HepG2 (cell line): ENCODE data around the gene LHFPL6. TPM values are rescaled to one million over a fixed set of nuclear protein-coding genes. Genes with fewer than 3 reads are reported as not detected.

Experiments
- ATAC-seq: fragments of 200-7000 bp; cut with Tn5 transposase; 3 replicates; pipeline ENCODE4 v1.9.1; 2020; ENCODE audit warnings: mild to moderate bottlenecking, moderate library complexity
- BruUV-seq: library from RNA; stranded (reverse); fragments of 400-500 nt; replicated peaks from 2 replicates; lab custom pipeline; 2021; lab: Mats Ljungman, UMichigan
- CTCF ChIA-PET: fragments of 300-600 bp; formaldehyde crosslinking; extraction: SDS; loops from one replicate; lab custom pipeline; 2021; ENCODE audit warnings: low total read pairs, inconsistent platforms, low intra/inter-chr PET ratio; lab: Yijun Ruan, JAX
- POLR2A ChIA-PET: fragments of 350-600 bp; sonication (Branson Sonifier 250); formaldehyde crosslinking; loops from one replicate; lab custom pipeline; 2020; ENCODE audit warnings: antibody characterized with exemption, inconsistent platforms; lab: Yijun Ruan, JAX
- DNase-seq: peaks from one replicate; pipeline ENCODE4 v3.0.0-alpha.2; 2015; ENCODE audit warnings: low spot score
- FAIRE-seq: peaks from 3 replicates; lab custom pipeline; 2011; peaks lifted over from hg19 to GRCh38; lab: Jason Lieb, UNC
- H2AFZ ChIP-seq: one replicate; pipeline ENCODE4 v1.6.1; 2011; ENCODE audit warnings: low read length, inconsistent platforms
- H3K27ac ChIP-seq: fragments of 300-600 bp; 3 replicates; pipeline ENCODE4 v1.8.0; 2011; ENCODE audit warnings: mixed run types, mild to moderate bottlenecking, mixed read lengths, low read length, inconsistent platforms; ENCODE audit not compliant: insufficient read depth; ENCODE audit errors: extremely low read length
- H3K27me3 ChIP-seq, 2 experiments: fragments of 200-600 bp in 1 of 2; 2 replicates in 1 of 2; 3 replicates in 1 of 2; pipeline versions ENCODE4 v1.6.0 to v1.8.0; 2011; ENCODE audit warnings: low read length in 2 of 2, mild to moderate bottlenecking in 2 of 2, moderate library complexity in 2 of 2, inconsistent platforms in 1 of 2; ENCODE audit not compliant: insufficient read depth in 2 of 2, control insufficient read depth in 1 of 2
- H3K36me3 ChIP-seq, 2 experiments: fragments of 200-600 bp in 1 of 2; replicated peaks in 1 of 2; 2 replicates in 1 of 2; 3 replicates in 1 of 2; pipeline versions ENCODE4 v1.5.1 to v1.8.0; 2011; ENCODE audit warnings: low read length in 2 of 2, inconsistent platforms in 1 of 2; ENCODE audit not compliant: insufficient read depth in 2 of 2, control insufficient read depth in 1 of 2
- H3K4me1 ChIP-seq: 2 replicates; pipeline ENCODE4 v1.5.1; 2012; ENCODE audit warnings: low read length, inconsistent platforms; ENCODE audit not compliant: insufficient read depth
- H3K4me2 ChIP-seq: 2 replicates; pipeline ENCODE4 v1.6.0; 2011; ENCODE audit warnings: low read depth, low read length, inconsistent platforms
- H3K4me3 ChIP-seq, 3 experiments: fragments of 200-600 bp in 1 of 3; sonication (generic), shearing (Covaris generic) in 1 of 3; replicated peaks in 1 of 3; 2 replicates each; pipeline ENCODE4 v1.5.1; 2011 to 2016; ENCODE audit warnings: low read length in 3 of 3, inconsistent platforms in 2 of 3, low read depth in 2 of 3, mild to moderate bottlenecking in 2 of 3, control low read depth in 1 of 3, mixed read lengths in 1 of 3; ENCODE audit not compliant: insufficient read depth in 1 of 3
- H3K79me2 ChIP-seq: one replicate; pipeline ENCODE4 v1.6.1; 2011; ENCODE audit warnings: low read length, inconsistent platforms; ENCODE audit not compliant: insufficient read depth
- H3K9ac ChIP-seq: 2 replicates; pipeline ENCODE4 v1.6.0; 2011; ENCODE audit warnings: mild to moderate bottlenecking, low read depth, low read length, inconsistent platforms; ENCODE audit not compliant: insufficient read depth
- H3K9me3 ChIP-seq: 2 replicates; pipeline ENCODE4 v1.5.1; 2012; ENCODE audit warnings: mild to moderate bottlenecking, low read length
- H4K20me1 ChIP-seq: 2 replicates; pipeline ENCODE4 v1.6.0; 2011; ENCODE audit warnings: inconsistent platforms, mild to moderate bottlenecking, low read length, moderate library complexity; ENCODE audit not compliant: insufficient read depth
- MAFF ChIP-seq: IDR thresholded peaks from 2 replicates; pipeline ENCODE4 v1.6.1; 2011; ENCODE audit warnings: low read depth, low read length, improper control_type of control experiment
- MAFK ChIP-seq, 2 experiments: IDR thresholded peaks in 1 of 2; conservative IDR thresholded peaks in 1 of 2; 2 replicates each; pipeline ENCODE4 v1.6.1; 2011; ENCODE audit warnings: improper control_type of control experiment in 2 of 2, low read length in 2 of 2
- ZNF609 ChIP-seq: sonication (generic); formaldehyde crosslinking; IDR thresholded peaks from 2 replicates; pipeline ENCODE4 v1.4.0; 2020; ENCODE audit warnings: mild to moderate bottlenecking, missing genetic modification reagents, borderline replicate concordance
- WGBS: methylation state at CpG from one replicate; pipeline ENCODE4 v1.1.6; 2017; ENCODE audit warnings: low lambda C conversion rate; 5-methylcytosine and 5-hydroxymethylcytosine counted together
- in situ Hi-C: cut with HindIII; loops from 2 replicates; pipeline ENCODE4 v1.10.0; 2017; ENCODE audit warnings: low pct_unique_long_range_greater_than_20kb; ENCODE audit not compliant: extremely low pct_ligation_motif_present
- intact Hi-C: fragments of 100-400 bp; cut with micrococcal nuclease; formaldehyde crosslinking; loops from one replicate; pipeline ENCODE4 v1.10.0; 2022; ENCODE audit not compliant: unreplicated experiment
- polyA plus RNA-seq, 8 experiments: library from polyadenylated mRNA; depleted of rRNA in 3 of 8; stranded (reverse) in 7 of 8; unstranded in 1 of 8; fragments of >200 nt; fragmentation: Illumina TruSeq in 4 of 8; extraction: Trizol in 4 of 8; gene quantifications; 2 replicates each; pipeline versions ENCODE4 v1.2.1 to v1.2.3, GENCODE V29; 2011 to 2016; ENCODE audit warnings: low read depth in 4 of 8, missing spikeins in 1 of 8, mixed read lengths in 1 of 8; ENCODE audit not compliant: insufficient read depth in 1 of 8
- total RNA-seq, 5 experiments: library from RNA; depleted of rRNA; stranded (reverse); fragments of >200 nt; fragmentation: Illumina TruSeq; extraction: Trizol; gene quantifications; 2 replicates each; pipeline ENCODE4 v1.2.3, GENCODE V29; 2016; ENCODE audit warnings: low read depth in 1 of 5

The LHFPL6 gene
- total and polyA plus RNA-seq, 2 of the 13 experiments (the other 11 are each of a cell fraction or from before 2014, with no cell fraction given) = not detected

- ATAC-seq (no peak), DNase-seq (no peak), FAIRE-seq (no peak)
- TF ChIP-seq MAFF (peak; percentile 86), MAFK (conservative IDR thresholded peaks at IDR 0.05 in 1 of 2, IDR thresholded peaks at IDR 0.05 in 1 of 2; ENCODE audit: low read length in 2 of 2) (peak; percentile 81 to 93), ZNF609 (CRISPR knock-in tag) (no peak)
- no peaks in the 10 kb centered on the region for H3K36me3 ChIP-seq
- no peaks in the 10 kb centered on the region for H4K20me1 ChIP-seq
- H2AFZ ChIP-seq = no peak overlapping the region
- H3K27me3 ChIP-seq = no peaks in the 10 kb centered on the region; a peak in 2 of 5 replicates
- H3K79me2 ChIP-seq = no peaks in the 10 kb centered on the region
- no peaks in the 10 kb centered on the region for H3K9me3 ChIP-seq
- no peak overlapping the region for H3K9ac ChIP-seq
- no TSS peak for BruUV-seq
- H3K4me3 ChIP-seq = no peak overlapping the region
- no peak overlapping the region for H3K4me2 ChIP-seq
- POLR2A ChIA-PET = no interaction called here
- H3K4me1 ChIP-seq = no peaks in the 10 kb centered on the region
- CTCF ChIA-PET = no interaction called here
- intact Hi-C loops = no loop called here
- no peak overlapping the region for H3K27ac ChIP-seq
- in situ Hi-C loops = no loop called here
- 0% methylated on average over 4 of the region's 4 CpGs for WGBS
These were observed 223.0 kb downstream of the LHFPL6 start for GRCh38 chr13:39379667-39380655.
